Inflammatory macrophage treated with lipopolysaccharide for 1 hour (primary cell): Measurements from ENCODE around the gene COL23A1.
A peak's percentile ranks its signal among the peaks of the same experiment; 100 is the strongest.

Experiments used
- DNase-seq, 2 donors: peaks; one replicate each; pipeline ENCODE4 v3.0.0-alpha.2; 2020 to 2022

COL23A1 gene

GRCh38 chr5:178292826-178293205 is 297.4 kb downstream of the COL23A1 start:
- DNase-seq, result no peak

- no peak for DNase-seq
Measured at GRCh38 chr5:178291969-178292825, 298.0 kb downstream of the COL23A1 start.

GRCh38 chr5:178291161-178291561 is 299.0 kb downstream of the COL23A1 start:
- no peak for DNase-seq

GRCh38 chr5:178290376-178290775 is 299.8 kb downstream of the COL23A1 start:
- no peak for DNase-seq

- no peak for DNase-seq
Measured at GRCh38 chr5:178289438-178289837, 300.8 kb downstream of the COL23A1 start.

GRCh38 chr5:178288401-178289368 is 301.5 kb downstream of the COL23A1 start:
- peak; percentile 9 to 30 for DNase-seq

- DNase-seq, result no peak
Measured at GRCh38 chr5:178287791-178288105, 302.4 kb downstream of the COL23A1 start.

- DNase-seq, result peak in 1 of 2 donors; percentile 11
Measured at GRCh38 chr5:178287091-178287790, 303.0 kb downstream of the COL23A1 start.

- no peak for DNase-seq
Measured at GRCh38 chr5:178286226-178287090, 303.7 kb downstream of the COL23A1 start.

- no peak for DNase-seq
Measured at GRCh38 chr5:178285399-178286225, 304.6 kb downstream of the COL23A1 start.

- DNase-seq, result no peak
Measured at GRCh38 chr5:178284996-178285395, 305.2 kb downstream of the COL23A1 start.

GRCh38 chr5:178284093-178284675 is 306.0 kb downstream of the COL23A1 start:
- DNase-seq, result peak; percentile 32 to 93

GRCh38 chr5:178283520-178283919 is 306.7 kb downstream of the COL23A1 start:
- no peak for DNase-seq

- DNase-seq, result no peak
Measured at GRCh38 chr5:178282391-178282790, 307.8 kb downstream of the COL23A1 start.

GRCh38 chr5:178281331-178281730 is 308.9 kb downstream of the COL23A1 start:
- no peak for DNase-seq

- no peak for DNase-seq
Measured at GRCh38 chr5:178280631-178281030, 309.6 kb downstream of the COL23A1 start.

- peak; percentile 58 to 95 for DNase-seq
Measured at GRCh38 chr5:178279723-178280438, 310.3 kb downstream of the COL23A1 start.

- DNase-seq, result no peak
Measured at GRCh38 chr5:178279026-178279722, 311.0 kb downstream of the COL23A1 start.

GRCh38 chr5:178278358-178279023 is 311.7 kb downstream of the COL23A1 start:
- no peak for DNase-seq
